AG04449 (cell line): Measurements from ENCODE around the gene EMSY.

Source experiments
- CTCF ChIA-PET: fragments of 350-600 bp; formaldehyde crosslinking; extraction: SDS; loops from one replicate; lab custom pipeline; 2021; ENCODE audit warnings: antibody characterized with exemption; lab: Yijun Ruan, JAX
- POLR2A ChIA-PET: fragments of 400-600, 350-600 bp; formaldehyde crosslinking; extraction: SDS; loops from one replicate; lab custom pipeline; 2020; ENCODE audit warnings: antibody characterized with exemption, inconsistent platforms; lab: Yijun Ruan, JAX
- DNase-seq: peaks from one replicate; pipeline ENCODE4 v3.0.0-alpha.2; 2010; ENCODE audit warnings: low read depth, low spot score
- H3K4me3 ChIP-seq: 2 replicates; pipeline ENCODE4 v1.5.1; 2011; ENCODE audit warnings: low read depth, mild to moderate bottlenecking, control low read depth, low read length
- TF ChIP-seq, protein P1 (sequence below): IDR thresholded peaks from one replicate; pipeline ENCODE4 v1.5.1; 2011; ENCODE audit warnings: mild to moderate bottlenecking, moderate library complexity, low read length, control low read depth, inconsistent platforms; ENCODE audit not compliant: insufficient read depth; ENCODE audit errors: missing control alignments

Gene EMSY

GRCh38 chr11:76462317-76462716 is 17.5 kb downstream of the EMSY start:
- CTCF ChIA-PET, result interaction anchor here (0.8 kb wide), 1 partner anchor 16 kb away, joined by 4 read pairs; no protein-coding TSS in a partner anchor
- TF ChIP-seq, protein P1, sequence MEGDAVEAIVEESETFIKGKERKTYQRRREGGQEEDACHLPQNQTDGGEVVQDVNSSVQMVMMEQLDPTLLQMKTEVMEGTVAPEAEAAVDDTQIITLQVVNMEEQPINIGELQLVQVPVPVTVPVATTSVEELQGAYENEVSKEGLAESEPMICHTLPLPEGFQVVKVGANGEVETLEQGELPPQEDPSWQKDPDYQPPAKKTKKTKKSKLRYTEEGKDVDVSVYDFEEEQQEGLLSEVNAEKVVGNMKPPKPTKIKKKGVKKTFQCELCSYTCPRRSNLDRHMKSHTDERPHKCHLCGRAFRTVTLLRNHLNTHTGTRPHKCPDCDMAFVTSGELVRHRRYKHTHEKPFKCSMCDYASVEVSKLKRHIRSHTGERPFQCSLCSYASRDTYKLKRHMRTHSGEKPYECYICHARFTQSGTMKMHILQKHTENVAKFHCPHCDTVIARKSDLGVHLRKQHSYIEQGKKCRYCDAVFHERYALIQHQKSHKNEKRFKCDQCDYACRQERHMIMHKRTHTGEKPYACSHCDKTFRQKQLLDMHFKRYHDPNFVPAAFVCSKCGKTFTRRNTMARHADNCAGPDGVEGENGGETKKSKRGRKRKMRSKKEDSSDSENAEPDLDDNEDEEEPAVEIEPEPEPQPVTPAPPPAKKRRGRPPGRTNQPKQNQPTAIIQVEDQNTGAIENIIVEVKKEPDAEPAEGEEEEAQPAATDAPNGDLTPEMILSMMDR, result no peak
- DNase-seq, result no peak
- POLR2A ChIA-PET, result no interaction called here
- H3K4me3 ChIP-seq, result no peak overlapping the region

GRCh38 chr11:76465701-76466100 is 20.9 kb downstream of the EMSY start:
- DNase-seq, result no peak
- TF ChIP-seq, protein P1, result no peak
- H3K4me3 ChIP-seq, result no peak overlapping the region
- ChIA-PET CTCF (no interaction called here), POLR2A (no interaction called here)

DNA sequence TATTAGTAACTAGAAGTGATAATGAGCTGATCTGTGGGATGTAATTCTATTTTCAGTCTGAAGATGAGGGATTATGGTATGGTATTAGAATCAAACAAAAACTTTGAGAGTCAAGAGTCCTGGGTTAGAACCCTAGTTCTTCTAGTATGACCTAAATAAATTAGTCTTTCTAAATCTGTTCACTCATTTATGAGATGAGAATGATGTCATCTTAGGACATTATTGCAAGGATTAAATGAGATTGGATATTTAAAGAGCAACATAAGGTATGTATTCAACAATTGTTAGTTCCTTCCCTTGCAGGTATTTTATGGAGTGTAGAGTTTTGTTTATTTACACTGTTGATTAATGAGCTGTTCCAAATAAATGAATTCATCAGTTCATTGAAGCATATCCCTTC is 21.8 kb downstream of the EMSY start:
- CTCF ChIA-PET, result interaction anchor here (1.5 kb wide), 1 partner anchor 8 kb away, joined by 6 read pairs; no protein-coding TSS in a partner anchor
- DNase-seq, result no peak
- POLR2A ChIA-PET, result no interaction called here
- no peak overlapping the region for H3K4me3 ChIP-seq
- TF ChIP-seq, protein P1, result no peak

DNA sequence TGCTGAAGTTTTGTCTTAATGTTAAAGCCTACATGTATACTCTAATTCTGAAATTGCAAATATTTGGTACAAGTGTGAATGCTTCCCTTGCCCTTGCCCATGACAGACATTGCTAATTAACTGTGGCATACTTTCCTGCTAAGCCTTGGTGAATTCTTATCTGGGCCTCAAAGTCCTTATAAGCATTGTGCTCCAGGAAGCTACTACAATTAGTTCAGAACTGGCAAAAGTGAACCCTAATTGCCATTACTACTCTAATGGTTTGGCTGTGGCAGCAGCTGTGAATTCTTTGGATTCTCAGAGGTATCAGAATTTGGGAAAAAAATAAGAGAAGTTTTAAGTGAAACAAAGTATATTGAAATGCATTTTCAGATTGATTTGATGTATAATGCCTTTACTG is 24.3 kb downstream of the EMSY start:
- no peak for DNase-seq
- TF ChIP-seq, protein P1, result no peak
- no peak overlapping the region for H3K4me3 ChIP-seq
- POLR2A ChIA-PET, result no interaction called here
- CTCF ChIA-PET, result interaction anchor here (2.3 kb wide), 1 partner anchor 9 kb away, joined by 8 read pairs; no protein-coding TSS in a partner anchor

DNA sequence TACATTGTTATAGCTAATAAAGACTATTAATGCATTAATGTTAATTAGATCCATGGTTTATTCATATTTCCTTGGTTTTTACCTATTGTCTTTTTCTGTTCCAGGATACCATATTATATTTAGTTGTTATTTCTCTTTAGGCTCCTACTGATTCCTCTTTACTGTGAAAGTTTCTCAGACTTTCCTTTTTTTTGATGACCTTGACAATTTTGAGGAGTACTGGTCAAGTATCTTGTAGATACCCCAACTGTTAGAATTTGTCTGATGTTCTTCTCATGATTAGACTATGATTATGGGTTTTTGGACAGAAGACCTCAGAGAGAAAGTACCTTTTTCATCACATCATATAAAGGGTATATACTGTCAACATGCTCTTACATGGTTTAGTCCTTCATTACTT is 26.6 kb downstream of the EMSY start:
- H3K4me3 ChIP-seq, result no peak overlapping the region
- no peak for DNase-seq
- POLR2A ChIA-PET, result no interaction called here
- TF ChIP-seq, protein P1, result no peak
- CTCF ChIA-PET, result no interaction called here

- ChIA-PET CTCF (interaction anchor here (1.1 to 1.2 kb wide), 3 partner anchors 10 to 162 kb away, joined by 3 read pairs; no protein-coding TSS in a partner anchor), POLR2A (no interaction called here)
- no peak for DNase-seq
- TF ChIP-seq, protein P1, result no peak
- H3K4me3 ChIP-seq, result no peak overlapping the region
Observed at GRCh38 chr11:76480241-76480640, 35.4 kb downstream of the EMSY start.
